K562 (cell line): ENCODE results near the gene SYVN1. TPM values are rescaled to one million over a fixed set of nuclear protein-coding genes. Genes with fewer than 3 reads are reported as not detected.
A peak's percentile ranks its signal among the peaks of the same experiment; 100 is the strongest.

Experiments
- BCLAF1 ChIP-seq, 2 experiments: fragments of 450-650 bp in 1 of 2; IDR thresholded peaks; 2 replicates each; pipeline ENCODE4 v1.6.1; 2011 to 2017; ENCODE audit warnings: low read depth in 2 of 2, antibody characterized with exemption in 1 of 2, borderline replicate concordance in 1 of 2, low read length in 1 of 2, mild to moderate bottlenecking in 1 of 2, mixed read lengths in 1 of 2; ENCODE audit not compliant: control insufficient read depth in 1 of 2
- BRCA1 ChIP-seq, 2 experiments: fragments of 450-650 bp in 1 of 2; sonication (generic) in 1 of 2; formaldehyde crosslinking in 1 of 2; IDR thresholded peaks; 2 replicates each; pipeline versions ENCODE4 v1.5.0 to v1.6.1; 2017 to 2020; ENCODE audit warnings: mild to moderate bottlenecking in 1 of 2, missing genetic modification reagents in 1 of 2
- CC2D1A ChIP-seq: fragments of 450-650 bp; IDR thresholded peaks from 2 replicates; pipeline ENCODE4 v1.6.1; 2017; ENCODE audit warnings: mild to moderate bottlenecking
- FOXK1 ChIP-seq: sonication (generic); formaldehyde crosslinking; IDR thresholded peaks from 2 replicates; pipeline ENCODE4 v1.8.0; 2022; ENCODE audit warnings: missing genetic modification reagents, mild to moderate bottlenecking, borderline replicate concordance
- GTF2E2 ChIP-seq: fragments of 200-800 bp; sonication (Bioruptor generic); IDR thresholded peaks from 2 replicates; pipeline ENCODE4 v1.6.1; 2016; ENCODE audit warnings: missing genetic modification characterization, missing compliant biosample characterization
- MYC ChIP-seq, 2 experiments: fragments of 250-450 bp in 1 of 2; sonication (Bioruptor Pico) in 1 of 2; IDR thresholded peaks; 2 replicates each; pipeline versions ENCODE4 v1.5.1 to v1.6.1; 2012 to 2021; ENCODE audit warnings: low read depth in 2 of 2, borderline replicate concordance in 1 of 2, improper control_type of control experiment in 1 of 2, low read length in 1 of 2, mild to moderate bottlenecking in 1 of 2, moderate library complexity in 1 of 2
- NCOR1 ChIP-seq: fragments of 450-650 bp; IDR thresholded peaks from 2 replicates; pipeline ENCODE4 v1.6.1; 2016; ENCODE audit warnings: mild to moderate bottlenecking, moderate library complexity
- POLR2B ChIP-seq: fragments of 450-650 bp; IDR thresholded peaks from 2 replicates; pipeline ENCODE4 v1.6.1; 2018; ENCODE audit warnings: low read depth; ENCODE audit not compliant: partially characterized antibody
- RBM34 ChIP-seq: fragments of 200-400 bp; formaldehyde crosslinking; IDR thresholded peaks from 2 replicates; pipeline ENCODE4 v1.6.1; 2018; ENCODE audit warnings: low read length, borderline replicate concordance; ENCODE audit not compliant: insufficient read depth
- SIRT6 ChIP-seq: IDR thresholded peaks from one replicate; pipeline ENCODE4 v1.6.1; 2012; ENCODE audit warnings: low read depth, mild to moderate bottlenecking, control low read depth, inconsistent platforms, low read length, moderate library complexity
- SMC3 ChIP-seq: conservative IDR thresholded peaks from 2 replicates; pipeline ENCODE4 v1.6.1; 2011; ENCODE audit warnings: low read depth, low read length, improper control_type of control experiment; ENCODE audit not compliant: insufficient read depth
- TAF1 ChIP-seq: IDR thresholded peaks from 2 replicates; pipeline ENCODE4 v1.6.1; 2011; ENCODE audit warnings: mild to moderate bottlenecking, low read length, moderate library complexity; ENCODE audit not compliant: insufficient read depth, control insufficient read depth, severe bottlenecking; ENCODE audit errors: extremely low read depth
- THRA ChIP-seq: fragments of 450-650 bp; IDR thresholded peaks from 2 replicates; pipeline ENCODE4 v1.6.1; 2017; ENCODE audit warnings: mild to moderate bottlenecking, moderate library complexity
- ZBTB1 ChIP-seq: sonication (generic); formaldehyde crosslinking; IDR thresholded peaks from 2 replicates; pipeline ENCODE4 v1.8.1; 2023; ENCODE audit warnings: missing genetic modification reagents, low read depth, mild to moderate bottlenecking, borderline replicate concordance
- polyA plus RNA-seq, 8 experiments: library from polyadenylated mRNA; depleted of rRNA in 4 of 8; stranded (reverse) in 5 of 8; unstranded in 3 of 8; fragments of >200 nt; fragmentation: Nextera tagmentation in 2 of 8; fragmentation: Illumina TruSeq in 1 of 8; extraction: Ambion mirVana in 2 of 8; extraction: Trizol in 1 of 8; gene quantifications; 2 replicates each; pipeline versions ENCODE4 v1.2.1 to v1.2.3, GENCODE V29; 2011 to 2014; ENCODE audit warnings: inconsistent platforms in 1 of 8, missing spikeins in 1 of 8
- total RNA-seq, 7 experiments: library from RNA; depleted of rRNA in 6 of 7; stranded (reverse); fragments of >200 nt in 6 of 7; fragmentation: Illumina TruSeq in 2 of 7; extraction: Trizol in 2 of 7; gene quantifications; 2 replicates each; pipeline versions ENCODE4 v1.2.1 to v1.2.3, GENCODE V29; 2011 to 2021; ENCODE audit warnings: low replicate concordance in 1 of 7
- TF ChIP-seq, protein P1 (sequence below), 3 experiments: fragments of 200-800 bp in 1 of 3; fragments of 250-450 bp in 1 of 3; fragments of 450-650 bp in 1 of 3; sonication (Bioruptor Pico) in 1 of 3; sonication (Bioruptor generic) in 1 of 3; formaldehyde crosslinking in 1 of 3; IDR thresholded peaks; 2 replicates each; pipeline versions ENCODE4 v1.6.1 to v1.8.0; 2016 to 2022; ENCODE audit warnings: mild to moderate bottlenecking in 2 of 3, missing genetic modification characterization in 2 of 3, missing compliant biosample characterization in 1 of 3, moderate library complexity in 1 of 3

Gene SYVN1
- total and polyA plus RNA-seq, 9 of the 15 experiments (the other 6 are each of a cell fraction or from before 2014, with no cell fraction given), result 0.41 to 47.4 (median 9.9) TPM

GRCh38 chr11:65117206-65118096 lies 16.9 kb downstream of the SYVN1 start, which contains the start of gene ZNHIT2 (continued):
- TF ChIP-seq RBM34 (no peak), BRCA1 (IDR thresholded peaks at IDR 0.05) (no peak), BRCA1 (CRISPR knock-in tag; IDR thresholded peaks at IDR 0.05) (peak; percentile 82; the same call in 1 of the 2 replicates), SMC3 (peak; percentile 81), POLR2B (peak; percentile 86), MYC (IDR thresholded peaks at IDR 0.05; ENCODE audit: low read depth, low read length) (peak; percentile 91), MYC (CRISPR knock-in tag; IDR thresholded peaks at IDR 0.05; ENCODE audit: borderline replicate concordance, low read depth) (peak; percentile 81), FOXK1 (0 out of 2 replicates have a peak, but pooled peaks have one; percentile 16), ZBTB1 (CRISPR knock-in tag) (peak; percentile 76), GTF2E2 (tag) (no peak; the same call in 1 of the 2 replicates), TAF1 (peak; percentile 54), SIRT6 (no peak), CC2D1A (peak; percentile 60; the same call in 1 of the 2 replicates), BCLAF1 (IDR thresholded peaks at IDR 0.05; ENCODE audit: borderline replicate concordance in 1 of 2, control insufficient read depth in 1 of 2, low read depth in 2 of 2, low read length in 1 of 2) (0 out of 4 replicates have a peak, but pooled peaks of 1 of the 2 experiments have one; percentile 48), NCOR1 (peak; percentile 28), THRA (no peak)
- TF ChIP-seq, protein P1, sequence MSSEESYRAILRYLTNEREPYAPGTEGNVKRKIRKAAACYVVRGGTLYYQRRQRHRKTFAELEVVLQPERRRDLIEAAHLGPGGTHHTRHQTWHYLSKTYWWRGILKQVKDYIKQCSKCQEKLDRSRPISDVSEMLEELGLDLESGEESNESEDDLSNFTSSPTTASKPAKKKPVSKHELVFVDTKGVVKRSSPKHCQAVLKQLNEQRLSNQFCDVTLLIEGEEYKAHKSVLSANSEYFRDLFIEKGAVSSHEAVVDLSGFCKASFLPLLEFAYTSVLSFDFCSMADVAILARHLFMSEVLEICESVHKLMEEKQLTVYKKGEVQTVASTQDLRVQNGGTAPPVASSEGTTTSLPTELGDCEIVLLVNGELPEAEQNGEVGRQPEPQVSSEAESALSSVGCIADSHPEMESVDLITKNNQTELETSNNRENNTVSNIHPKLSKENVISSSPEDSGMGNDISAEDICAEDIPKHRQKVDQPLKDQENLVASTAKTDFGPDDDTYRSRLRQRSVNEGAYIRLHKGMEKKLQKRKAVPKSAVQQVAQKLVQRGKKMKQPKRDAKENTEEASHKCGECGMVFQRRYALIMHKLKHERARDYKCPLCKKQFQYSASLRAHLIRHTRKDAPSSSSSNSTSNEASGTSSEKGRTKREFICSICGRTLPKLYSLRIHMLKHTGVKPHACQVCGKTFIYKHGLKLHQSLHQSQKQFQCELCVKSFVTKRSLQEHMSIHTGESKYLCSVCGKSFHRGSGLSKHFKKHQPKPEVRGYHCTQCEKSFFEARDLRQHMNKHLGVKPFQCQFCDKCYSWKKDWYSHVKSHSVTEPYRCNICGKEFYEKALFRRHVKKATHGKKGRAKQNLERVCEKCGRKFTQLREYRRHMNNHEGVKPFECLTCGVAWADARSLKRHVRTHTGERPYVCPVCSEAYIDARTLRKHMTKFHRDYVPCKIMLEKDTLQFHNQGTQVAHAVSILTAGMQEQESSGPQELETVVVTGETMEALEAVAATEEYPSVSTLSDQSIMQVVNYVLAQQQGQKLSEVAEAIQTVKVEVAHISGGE (CRISPR knock-in tag; IDR thresholded peaks at IDR 0.05), result peak in 1 of 3 experiments; percentile 86; a peak in 2 of 6 replicates
